SH-SY5Y (cell line): Measurements from ENCODE around the gene FLT3.

Experiments used
- GATA2 ChIP-seq: IDR thresholded peaks from 2 replicates; pipeline ENCODE4 v1.6.1; 2011; ENCODE audit warnings: mild to moderate bottlenecking, low read depth, low read length
- GATA3 ChIP-seq: IDR thresholded peaks from 2 replicates; pipeline ENCODE4 v1.6.1; 2011; ENCODE audit warnings: low read depth, mild to moderate bottlenecking, low read length, moderate library complexity

Gene FLT3

DNA sequence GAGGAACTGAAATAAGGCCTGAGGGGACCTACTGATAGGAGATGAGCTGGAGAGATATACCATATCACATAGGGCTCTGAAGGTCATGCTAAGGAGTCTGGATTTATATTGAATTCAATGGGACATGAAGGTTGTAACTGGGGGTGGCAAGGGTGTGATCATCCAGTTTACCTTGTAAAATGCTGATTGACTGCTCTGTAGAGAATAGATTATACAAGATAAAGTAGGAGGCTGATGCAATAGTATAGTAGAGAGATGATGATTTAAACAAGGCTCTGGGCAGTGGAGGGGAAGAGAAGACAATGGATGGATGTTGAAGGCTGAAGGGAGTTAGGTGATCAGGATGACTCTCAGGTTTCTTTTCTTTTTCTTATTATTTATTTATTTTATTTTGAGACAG lies 19.9 kb upstream of the FLT3 start:
- TF ChIP-seq GATA2 (no peak), GATA3 (no peak)

- TF ChIP-seq GATA2 (no peak), GATA3 (no peak)
These were observed 17.5 kb upstream of the FLT3 start for GRCh38 chr13:28117689-28118377.

GRCh38 chr13:28116736-28117135 lies 16.4 kb upstream of the FLT3 start:
- no peak for TF ChIP-seq GATA2
- TF ChIP-seq GATA3 = no peak

- TF ChIP-seq GATA2 = no peak
- TF ChIP-seq GATA3 = no peak
These were observed 10.0 kb upstream of the FLT3 start for GRCh38 chr13:28110414-28110813.

- TF ChIP-seq GATA3 (no peak), GATA2 (no peak)
These were observed 6.6 kb upstream of the FLT3 start for GRCh38 chr13:28106976-28107375.

GRCh38 chr13:28099396-28100149 lies 803 bp downstream of the FLT3 start:
- TF ChIP-seq GATA2 (no peak), GATA3 (no peak)

DNA sequence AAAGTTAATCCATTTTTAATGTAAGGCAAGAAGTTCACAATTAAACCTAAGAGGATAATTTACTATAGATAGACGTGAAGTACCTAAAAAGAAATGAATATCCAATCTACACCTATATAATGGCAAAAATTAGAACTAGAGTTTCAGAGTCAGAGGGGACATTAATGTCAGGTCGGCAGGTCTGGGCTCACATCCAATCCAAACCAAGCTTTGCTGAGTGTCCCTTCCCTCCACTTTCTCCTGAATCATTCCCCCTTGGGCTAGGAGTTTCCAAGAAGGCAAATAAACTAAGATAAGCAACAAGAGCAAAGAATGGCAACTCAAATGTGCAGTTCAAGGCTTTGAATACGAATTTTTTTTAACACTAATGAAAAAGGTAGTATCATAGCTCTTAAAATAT lies 2.9 kb downstream of the FLT3 start:
- no peak for TF ChIP-seq GATA2
- TF ChIP-seq GATA3 = no peak

DNA sequence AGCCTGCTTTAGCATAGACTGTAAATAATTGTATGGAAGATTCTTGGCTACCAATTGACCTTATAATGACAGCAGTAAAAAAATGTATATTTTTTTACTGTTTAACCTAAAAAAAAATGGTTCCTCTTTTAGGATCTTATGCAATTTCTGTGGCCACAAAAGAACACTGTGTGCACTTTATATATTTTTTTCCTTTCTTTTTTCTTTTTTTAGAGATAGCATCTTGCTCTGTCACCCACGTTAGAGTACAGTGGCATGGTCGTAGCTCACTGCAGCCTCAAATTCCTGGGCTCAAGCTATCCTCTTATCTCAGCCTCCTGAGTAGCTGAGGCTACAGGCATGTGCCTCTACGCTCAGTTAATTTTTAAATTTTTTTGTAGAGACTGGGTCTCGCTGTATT lies 6.1 kb downstream of the FLT3 start:
- TF ChIP-seq GATA3 (no peak), GATA2 (no peak)

- TF ChIP-seq GATA3 (no peak), GATA2 (no peak)
These were observed 6.5 kb downstream of the FLT3 start for GRCh38 chr13:28093881-28094280.

- TF ChIP-seq GATA3 = no peak
- no peak for TF ChIP-seq GATA2
These were observed 7.9 kb downstream of the FLT3 start for GRCh38 chr13:28092431-28092830.

DNA sequence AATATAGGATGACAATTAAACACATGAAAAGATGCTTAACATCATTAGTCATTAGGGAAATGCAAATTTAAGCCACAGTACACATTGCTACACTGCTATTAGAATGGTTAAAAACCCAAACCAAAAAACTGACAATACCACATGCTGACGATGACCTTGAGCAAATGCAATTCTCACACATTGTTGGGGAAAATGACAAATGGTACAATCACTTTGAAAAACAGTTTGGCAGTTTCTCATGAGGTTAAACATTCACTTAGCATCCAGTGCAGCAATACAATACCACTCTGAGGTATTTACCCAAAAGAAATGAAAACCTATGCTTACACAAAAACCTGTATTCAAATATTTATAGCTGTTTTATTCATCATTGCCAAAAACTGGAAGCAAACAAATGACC lies 11.3 kb downstream of the FLT3 start:
- TF ChIP-seq GATA3 (no peak), GATA2 (no peak)

GRCh38 chr13:28077231-28077630 lies 23.1 kb downstream of the FLT3 start:
- TF ChIP-seq GATA2 (no peak), GATA3 (no peak)

DNA sequence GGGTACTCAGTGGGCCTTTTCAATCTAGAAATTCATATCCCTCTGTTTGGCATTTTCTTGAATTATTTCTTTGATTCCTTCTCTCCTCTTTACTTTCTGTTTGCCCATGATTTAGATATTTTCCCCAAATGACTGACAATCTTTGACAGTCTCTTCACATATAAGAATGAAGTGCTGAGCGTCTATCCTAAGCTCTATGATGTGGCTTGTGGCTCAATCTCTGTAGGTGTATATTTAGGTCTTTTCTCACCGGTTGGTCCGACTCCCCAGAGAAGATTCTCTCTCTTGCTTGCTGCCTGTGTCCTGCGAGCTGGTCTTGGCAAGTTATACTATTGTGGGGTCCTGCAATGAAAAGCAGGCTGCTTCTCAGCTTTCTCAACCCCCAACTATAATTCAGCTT lies 29.0 kb downstream of the FLT3 start:
- TF ChIP-seq GATA3 (no peak), GATA2 (no peak)

DNA sequence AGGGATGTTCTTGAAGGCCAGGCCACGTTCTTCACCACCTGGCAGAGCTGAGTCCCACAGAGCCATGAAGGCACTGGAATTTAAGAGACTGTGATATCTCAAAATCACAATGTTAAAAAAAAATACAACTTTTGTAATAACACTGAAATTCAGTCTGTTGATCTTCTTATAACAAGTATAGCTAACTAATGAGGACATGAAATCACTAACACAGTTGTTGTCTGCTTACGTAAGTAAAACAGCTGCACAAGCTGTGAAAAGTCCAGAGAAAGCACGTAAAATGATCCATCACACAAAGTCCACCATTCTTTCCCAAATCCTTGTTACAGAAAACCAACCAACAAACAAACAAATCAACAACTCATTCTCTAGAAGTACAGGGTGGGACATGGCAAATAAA lies 32.9 kb downstream of the FLT3 start:
- TF ChIP-seq GATA3 (no peak), GATA2 (no peak)
